Measurements from ENCODE around the gene PLCB2. TPM values are rescaled to one million over a fixed set of nuclear protein-coding genes. Genes with fewer than 3 reads are reported as not detected.

PLCB2 gene
- total RNA-seq, 2 donors from 2014 or later = 4.4 to 5.3 TPM

DNA sequence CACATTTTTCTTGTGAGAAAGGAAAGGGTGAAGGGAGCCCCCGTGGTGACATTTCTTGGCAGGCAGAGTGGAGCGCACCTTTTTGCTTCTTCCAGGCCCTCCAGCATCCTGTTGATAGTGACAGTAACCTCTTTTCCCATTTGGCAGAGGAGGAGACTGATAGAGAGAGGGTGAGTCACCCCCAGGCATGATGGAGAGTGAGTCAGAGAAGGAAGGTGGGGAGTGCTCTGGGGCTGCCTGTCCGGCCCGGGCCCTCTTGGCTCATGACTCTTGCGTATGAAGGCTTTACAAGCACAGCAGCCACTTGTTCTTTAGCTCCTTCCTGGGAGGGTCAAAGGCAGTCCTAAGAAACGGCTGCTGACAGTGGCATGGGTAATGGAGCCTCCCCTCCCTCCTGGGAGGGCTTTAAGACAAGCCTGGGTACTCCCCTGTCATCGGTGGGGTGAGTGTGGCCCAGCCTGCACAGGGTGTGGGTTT is 40.9 kb downstream of the PLCB2 start:
- Histone ChIP-seq H3K9ac (ENCODE audit: extremely low read depth, low read length, poor library complexity, severe bottlenecking) (no peak overlapping the region), H3K36me3 (ENCODE audit: control insufficient read depth, insufficient read depth, low read length) (no peaks in the 10 kb centered on the region), H3K27ac (ENCODE audit: low read depth, low read length) (no peak overlapping the region), H3K4me3 (ENCODE audit: low read length) (no peak overlapping the region), H3K9me3 (ENCODE audit: control insufficient read depth, low read length) (no peaks in the 10 kb centered on the region), H3K4me1 (ENCODE audit: control insufficient read depth, insufficient read depth, low read length) (peaks cover 3% of the 10 kb centered on the region), H3K27me3 (ENCODE audit: control insufficient read depth, insufficient read depth, low read length, poor library complexity, severe bottlenecking) (no peaks in the 10 kb centered on the region)
- H3K36me3 Mint-ChIP-seq (ENCODE audit: low read depth) = no peaks in the 10 kb centered on the region
- WGBS, 2 experiments (ENCODE audit: insufficient coverage in 1 of 2, insufficient read length in 1 of 2) = 76 to 80% methylated on average over 5 to 7 of the region's 7 CpGs
- no peak overlapping the region for H3K4me3 Mint-ChIP-seq
- H3K9me3 Mint-ChIP-seq = no peaks in the 10 kb centered on the region
- no peak for DNase-seq
- H3K27me3 Mint-ChIP-seq (ENCODE audit: insufficient read depth) = no peaks in the 10 kb centered on the region
- H3K27ac Mint-ChIP-seq = no peak overlapping the region
- TF ChIP-seq, protein P1, sequence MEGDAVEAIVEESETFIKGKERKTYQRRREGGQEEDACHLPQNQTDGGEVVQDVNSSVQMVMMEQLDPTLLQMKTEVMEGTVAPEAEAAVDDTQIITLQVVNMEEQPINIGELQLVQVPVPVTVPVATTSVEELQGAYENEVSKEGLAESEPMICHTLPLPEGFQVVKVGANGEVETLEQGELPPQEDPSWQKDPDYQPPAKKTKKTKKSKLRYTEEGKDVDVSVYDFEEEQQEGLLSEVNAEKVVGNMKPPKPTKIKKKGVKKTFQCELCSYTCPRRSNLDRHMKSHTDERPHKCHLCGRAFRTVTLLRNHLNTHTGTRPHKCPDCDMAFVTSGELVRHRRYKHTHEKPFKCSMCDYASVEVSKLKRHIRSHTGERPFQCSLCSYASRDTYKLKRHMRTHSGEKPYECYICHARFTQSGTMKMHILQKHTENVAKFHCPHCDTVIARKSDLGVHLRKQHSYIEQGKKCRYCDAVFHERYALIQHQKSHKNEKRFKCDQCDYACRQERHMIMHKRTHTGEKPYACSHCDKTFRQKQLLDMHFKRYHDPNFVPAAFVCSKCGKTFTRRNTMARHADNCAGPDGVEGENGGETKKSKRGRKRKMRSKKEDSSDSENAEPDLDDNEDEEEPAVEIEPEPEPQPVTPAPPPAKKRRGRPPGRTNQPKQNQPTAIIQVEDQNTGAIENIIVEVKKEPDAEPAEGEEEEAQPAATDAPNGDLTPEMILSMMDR (conservative IDR thresholded peaks at IDR 0.05) = no peak
- H3K4me1 Mint-ChIP-seq = peaks cover 13% of the 10 kb centered on the region

DNA sequence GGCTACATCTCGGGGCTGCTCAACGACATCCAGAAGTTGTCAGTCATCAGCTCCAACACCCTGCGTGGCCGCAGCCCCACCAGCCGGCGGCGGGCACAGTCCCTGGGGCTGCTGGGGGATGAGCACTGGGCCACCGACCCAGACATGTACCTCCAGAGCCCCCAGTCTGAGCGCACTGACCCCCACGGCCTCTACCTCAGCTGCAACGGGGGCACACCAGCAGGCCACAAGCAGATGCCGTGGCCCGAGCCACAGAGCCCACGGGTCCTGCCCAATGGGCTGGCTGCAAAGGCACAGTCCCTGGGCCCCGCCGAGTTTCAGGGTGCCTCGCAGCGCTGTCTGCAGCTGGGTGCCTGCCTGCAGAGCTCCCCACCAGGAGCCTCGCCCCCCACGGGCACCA is 41.9 kb downstream of the PLCB2 start:
- WGBS, 2 experiments (ENCODE audit: insufficient coverage in 1 of 2, insufficient read length in 1 of 2) = 93 to 95% methylated on average over 13 to 20 of the region's 20 CpGs
- H3K36me3 Mint-ChIP-seq (ENCODE audit: low read depth) = no peaks in the 10 kb centered on the region

DNA sequence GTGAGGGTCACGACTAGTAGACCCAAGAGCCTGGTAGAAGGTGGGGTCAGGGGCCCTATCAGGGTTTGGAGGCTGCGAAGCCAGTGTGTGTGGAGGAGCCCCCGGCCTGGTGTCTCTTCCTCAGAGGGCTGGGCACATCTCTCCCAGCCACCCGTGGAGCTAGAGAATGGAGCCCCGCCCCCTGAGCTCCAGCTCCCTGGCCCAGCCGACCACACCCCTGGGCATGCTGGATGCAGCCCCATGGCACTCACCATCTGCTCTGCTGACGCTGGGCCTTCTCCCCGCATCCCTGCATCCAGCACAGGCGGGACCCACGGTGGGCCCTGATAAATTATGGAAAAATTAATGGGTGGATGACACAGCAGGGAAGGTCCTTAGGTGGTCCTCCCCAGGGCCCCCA is 42.4 kb downstream of the PLCB2 start:
- WGBS, 2 experiments (ENCODE audit: insufficient coverage in 1 of 2, insufficient read length in 1 of 2) = 58 to 87% methylated on average over 2 to 10 of the region's 10 CpGs
- no peaks in the 10 kb centered on the region for H3K9me3 ChIP-seq (ENCODE audit: control insufficient read depth, low read length)
- no peaks in the 10 kb centered on the region for H3K27me3 ChIP-seq (ENCODE audit: control insufficient read depth, insufficient read depth, low read length, poor library complexity, severe bottlenecking)
- H3K36me3 ChIP-seq (ENCODE audit: control insufficient read depth, insufficient read depth, low read length) = no peaks in the 10 kb centered on the region
- no peak overlapping the region for H3K4me3 ChIP-seq (ENCODE audit: low read length)
- H3K27ac ChIP-seq (ENCODE audit: low read depth, low read length) = no peak overlapping the region
- H3K27me3 Mint-ChIP-seq (ENCODE audit: insufficient read depth) = no peaks in the 10 kb centered on the region
- no peak for DNase-seq
- TF ChIP-seq, protein P1 (conservative IDR thresholded peaks at IDR 0.05) = no peak
- no peaks in the 10 kb centered on the region for H3K36me3 Mint-ChIP-seq (ENCODE audit: low read depth)
- H3K4me3 Mint-ChIP-seq = no peak overlapping the region
- peaks cover 13% of the 10 kb centered on the region for H3K4me1 Mint-ChIP-seq
- H3K9ac ChIP-seq (ENCODE audit: extremely low read depth, low read length, poor library complexity, severe bottlenecking) = no peak overlapping the region
- H3K4me1 ChIP-seq (ENCODE audit: control insufficient read depth, insufficient read depth, low read length) = peaks cover 3% of the 10 kb centered on the region
- H3K27ac Mint-ChIP-seq = no peak overlapping the region
- no peaks in the 10 kb centered on the region for H3K9me3 Mint-ChIP-seq

More for the DNA sequence above, 41.9 kb downstream of the PLCB2 start:
- H3K9me3 Mint-ChIP-seq = no peaks in the 10 kb centered on the region
- H3K27ac Mint-ChIP-seq = no peak overlapping the region
- no peaks in the 10 kb centered on the region for H3K27me3 ChIP-seq (ENCODE audit: control insufficient read depth, insufficient read depth, low read length, poor library complexity, severe bottlenecking)
- no peaks in the 10 kb centered on the region for H3K27me3 Mint-ChIP-seq (ENCODE audit: insufficient read depth)
- no peak overlapping the region for H3K4me3 Mint-ChIP-seq
- no peaks in the 10 kb centered on the region for H3K9me3 ChIP-seq (ENCODE audit: control insufficient read depth, low read length)
- no peak overlapping the region for H3K9ac ChIP-seq (ENCODE audit: extremely low read depth, low read length, poor library complexity, severe bottlenecking)
- H3K4me1 Mint-ChIP-seq = peaks cover 13% of the 10 kb centered on the region
- TF ChIP-seq, protein P1 (conservative IDR thresholded peaks at IDR 0.05) = no peak
- no peak overlapping the region for H3K27ac ChIP-seq (ENCODE audit: low read depth, low read length)
- H3K36me3 ChIP-seq (ENCODE audit: control insufficient read depth, insufficient read depth, low read length) = no peaks in the 10 kb centered on the region
- H3K4me1 ChIP-seq (ENCODE audit: control insufficient read depth, insufficient read depth, low read length) = peaks cover 3% of the 10 kb centered on the region
- H3K4me3 ChIP-seq (ENCODE audit: low read length) = no peak overlapping the region
- DNase-seq = no peak
